ENCODE measurements around the gene COL10A1. TPM values are rescaled to one million over a fixed set of nuclear protein-coding genes. Genes with fewer than 3 reads are reported as not detected.

COL10A1 gene
- total and polyA plus RNA-seq, 2 donors (not counting 3 experiments of a cell fraction or from before 2014, with no cell fraction given), result not detected

- Histone ChIP-seq H3K27ac (ENCODE audit: insufficient read depth, low read depth, low read length) (no peak overlapping the region), H3K9me3 (replicated peaks; ENCODE audit: control insufficient read depth, insufficient read depth, low read length) (no peaks in the 10 kb centered on the region), H4K20me1 (replicated peaks; ENCODE audit: control insufficient read depth, extremely low read depth, insufficient read depth, low read length) (no peaks in the 10 kb centered on the region), H2AFZ (ENCODE audit: low read depth, low read length) (no peak overlapping the region), H3K9me1 (replicated peaks; ENCODE audit: control insufficient read depth, extremely low read depth, insufficient read depth, low read length) (no peaks in the 10 kb centered on the region), H3K4me3 (replicated peaks in 1 of 3; ENCODE audit: insufficient read depth in 1 of 3, low read depth in 1 of 3, low read length in 3 of 3) (no peak overlapping the region), H3K27me3 (ENCODE audit: control insufficient read depth in 2 of 2, insufficient read depth in 2 of 2, low read length in 2 of 2) (no peaks in the 10 kb centered on the region), H3K4me2 (ENCODE audit: insufficient read depth, low read length) (no peak overlapping the region), H3K9ac (replicated peaks; ENCODE audit: extremely low read depth, insufficient read depth, low read length) (no peak overlapping the region), H3K79me2 (ENCODE audit: control insufficient read depth, insufficient read depth, low read length) (no peaks in the 10 kb centered on the region), H3K4me1 (ENCODE audit: control insufficient read depth, extremely low read depth, insufficient read depth, low read length) (no peaks in the 10 kb centered on the region), H3K36me3 (ENCODE audit: control insufficient read depth in 2 of 2, extremely low read depth in 1 of 2, insufficient read depth in 2 of 2, low read length in 2 of 2) (no peaks in the 10 kb centered on the region)
- ChIA-PET POLR2A (no interaction called here), CTCF (no interaction called here)
- no peak for FAIRE-seq
- dilution Hi-C loops (cut with MboI; ENCODE audit: extremely low pct_ligation_motif_present, low sequenced_read_pairs), result no loop called here
- no peak for TF ChIP-seq POLR2A (IDR thresholded peaks at IDR 0.05; ENCODE audit: low read depth, low read length)
- DNase-seq (ENCODE audit: low read depth, low spot score), result no peak
- no TSS peak for BruUV-seq (replicated peaks)
- intact Hi-C loops (cut with micrococcal nuclease), result no loop called here
These were observed 2.0 kb upstream of the COL10A1 start for GRCh38 chr6:116127771-116128493.

GRCh38 chr6:116120430-116120829 is 5.5 kb downstream of the COL10A1 start:
- TF ChIP-seq EZH2 (IDR thresholded peaks at IDR 0.05; ENCODE audit: borderline replicate concordance, low read depth, low read length, severe bottlenecking), result no peak
- Histone ChIP-seq H3K4me3 (replicated peaks in 1 of 3; ENCODE audit: insufficient read depth in 1 of 3, low read depth in 1 of 3, low read length in 3 of 3) (no peak overlapping the region), H3K27ac (ENCODE audit: insufficient read depth, low read depth, low read length) (no peak overlapping the region), H3K9me3 (replicated peaks; ENCODE audit: control insufficient read depth, insufficient read depth, low read length) (no peaks in the 10 kb centered on the region), H3K9ac (replicated peaks; ENCODE audit: extremely low read depth, insufficient read depth, low read length) (no peak overlapping the region), H4K20me1 (replicated peaks; ENCODE audit: control insufficient read depth, extremely low read depth, insufficient read depth, low read length) (no peaks in the 10 kb centered on the region), H3K27me3 (ENCODE audit: control insufficient read depth in 2 of 2, insufficient read depth in 2 of 2, low read length in 2 of 2) (no peaks in the 10 kb centered on the region), H2AFZ (ENCODE audit: low read depth, low read length) (no peak overlapping the region), H3K36me3 (ENCODE audit: control insufficient read depth in 2 of 2, extremely low read depth in 1 of 2, insufficient read depth in 2 of 2, low read length in 2 of 2) (peaks cover 0 to 1% of the 10 kb centered on the region in 2 experiments), H3K4me1 (ENCODE audit: control insufficient read depth, extremely low read depth, insufficient read depth, low read length) (no peaks in the 10 kb centered on the region), H3K79me2 (ENCODE audit: control insufficient read depth, insufficient read depth, low read length) (no peaks in the 10 kb centered on the region), H3K4me2 (ENCODE audit: insufficient read depth, low read length) (no peak overlapping the region), H3K9me1 (replicated peaks; ENCODE audit: control insufficient read depth, extremely low read depth, insufficient read depth, low read length) (no peaks in the 10 kb centered on the region)
- DNase-seq (ENCODE audit: low read depth, low spot score) (no peak), FAIRE-seq (no peak)
- dilution Hi-C loops (cut with MboI; ENCODE audit: extremely low pct_ligation_motif_present, low sequenced_read_pairs), result no loop called here
- intact Hi-C loops (cut with micrococcal nuclease), result no loop called here
- ChIA-PET POLR2A (no interaction called here), CTCF (interaction anchor here (5.5 kb wide), 1 partner anchor 8 kb away, joined by 32 read pairs; no protein-coding TSS in a partner anchor)
- no TSS peak for BruUV-seq (replicated peaks)

All from endothelial cell of umbilical vein (primary cell).